ENCODE measurements around the gene SLC6A11.

The SLC6A11 gene

DNA sequence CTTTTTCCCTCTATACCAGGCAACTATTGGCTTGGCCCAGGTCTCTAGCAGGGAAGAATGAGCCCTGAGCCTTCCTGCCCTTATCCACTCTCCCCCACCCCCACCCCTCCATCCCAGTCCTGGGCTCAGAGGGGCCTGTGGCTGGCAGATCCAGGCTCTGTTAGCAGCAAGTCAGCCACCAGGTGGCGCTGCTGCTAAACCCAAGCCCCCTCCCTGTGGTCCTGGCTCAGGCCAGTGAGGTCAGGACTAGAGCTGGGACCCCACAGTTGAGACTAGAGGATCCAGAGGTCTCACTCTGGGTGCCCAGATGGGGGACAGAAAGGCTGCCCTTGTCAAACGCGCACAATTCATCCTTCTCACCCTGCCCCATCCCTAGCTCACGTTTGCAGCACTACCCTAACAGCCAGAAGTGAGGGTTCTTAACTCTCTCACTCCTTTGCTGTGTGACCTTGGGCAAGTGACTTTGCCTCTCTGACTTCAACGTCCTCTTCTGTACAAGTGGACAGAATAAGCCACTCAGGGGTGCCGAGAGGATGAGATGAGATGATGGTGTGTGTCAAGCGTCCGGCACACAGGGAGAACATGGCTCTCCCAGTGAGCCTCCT lies 129.8 kb downstream of the SLC6A11 start:
- Histone ChIP-seq H3K9ac (ENCODE audit: low read length) (no peak overlapping the region), H4K91ac (ENCODE audit: low read length) (no peak overlapping the region), H3K27me3 (ENCODE audit: control insufficient read depth in 1 of 2, insufficient read depth in 1 of 2, low read length in 2 of 2) (peaks cover 13 to 86% of the 10 kb centered on the region in 2 experiments), H3K23ac (ENCODE audit: low read length in 2 of 2) (no peak overlapping the region), H2BK5ac (ENCODE audit: low read depth, low read length, poor library complexity, severe bottlenecking) (no peak overlapping the region), H2BK12ac (ENCODE audit: low read length in 2 of 2) (no peak overlapping the region), H3K27ac (ENCODE audit: low read length, poor library complexity, severe bottlenecking) (no peak overlapping the region), H3K14ac (ENCODE audit: low read length in 2 of 2) (no peak overlapping the region), H3K4ac (ENCODE audit: low read depth in 1 of 2, low read length in 2 of 2) (no peak overlapping the region), H2AK5ac (ENCODE audit: low read length, severe bottlenecking) (no peak overlapping the region), H3K36me3 (ENCODE audit: control insufficient read depth in 1 of 2, insufficient read depth in 2 of 2, low read depth in 1 of 2, low read length in 2 of 2) (no peaks in the 10 kb centered on the region), H3K18ac (ENCODE audit: low read depth in 1 of 2, low read length in 2 of 2) (no peak overlapping the region), H3K4me3 (ENCODE audit: insufficient read depth in 1 of 2, low read depth in 1 of 2, low read length in 2 of 2) (no peak overlapping the region), H3K79me1 (replicated peaks; ENCODE audit: low read length, poor library complexity, severe bottlenecking) (no peaks in the 10 kb centered on the region), H2BK120ac (ENCODE audit: low read depth, low read length) (no peak overlapping the region), H2BK15ac (ENCODE audit: low read depth, poor library complexity, severe bottlenecking) (no peak overlapping the region), H3K9me3 (ENCODE audit: control insufficient read depth, low read length) (no peaks in the 10 kb centered on the region), H3K4me1 (ENCODE audit: control insufficient read depth, insufficient read depth, low read depth, low read length) (no peaks in the 10 kb centered on the region), H4K8ac (ENCODE audit: low read length) (no peak overlapping the region), H3K4me2 (ENCODE audit: low read length, poor library complexity, severe bottlenecking) (no peak overlapping the region), H2AFZ (ENCODE audit: low read depth, low read length) (no peak overlapping the region)
- peak; percentile 24 for DNase-seq
- WGBS, result 47% methylated on average over 8 of the region's 8 CpGs

DNA sequence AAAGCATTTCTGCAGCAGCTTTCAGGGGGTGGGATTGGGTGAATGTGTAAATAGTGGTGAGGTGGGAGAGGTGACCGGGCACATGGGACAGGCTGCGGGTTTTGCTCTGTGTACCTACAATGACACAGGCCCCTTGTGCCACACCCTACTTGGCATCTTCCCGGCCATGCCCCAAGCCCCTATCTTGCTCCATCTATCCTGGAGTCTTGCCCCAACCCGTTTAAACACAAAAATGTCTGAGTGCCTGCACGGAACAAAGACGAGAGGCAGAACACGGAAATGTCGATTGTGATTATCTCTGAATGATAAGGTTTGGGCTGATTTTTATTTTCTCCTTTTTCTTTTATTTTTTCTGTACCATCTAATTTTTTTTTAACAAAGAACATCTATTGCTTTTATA lies 130.5 kb downstream of the SLC6A11 start:
- WGBS, result 57% methylated on average over 2 of the region's 8 CpGs
- Histone ChIP-seq H3K14ac (ENCODE audit: low read length in 2 of 2) (no peak overlapping the region), H3K4me1 (ENCODE audit: control insufficient read depth, insufficient read depth, low read depth, low read length) (peaks cover under 1% of the 10 kb centered on the region), H2BK5ac (ENCODE audit: low read depth, low read length, poor library complexity, severe bottlenecking) (no peak overlapping the region), H3K23ac (ENCODE audit: low read length in 2 of 2) (no peak overlapping the region), H2BK120ac (ENCODE audit: low read depth, low read length) (no peak overlapping the region), H4K91ac (ENCODE audit: low read length) (no peak overlapping the region), H2AK5ac (ENCODE audit: low read length, severe bottlenecking) (no peak overlapping the region), H3K9ac (ENCODE audit: low read length) (no peak overlapping the region), H3K79me1 (replicated peaks; ENCODE audit: low read length, poor library complexity, severe bottlenecking) (no peaks in the 10 kb centered on the region), H4K8ac (ENCODE audit: low read length) (no peak overlapping the region), H3K27me3 (ENCODE audit: control insufficient read depth in 1 of 2, insufficient read depth in 1 of 2, low read length in 2 of 2) (peaks cover 13 to 86% of the 10 kb centered on the region in 2 experiments), H3K9me3 (ENCODE audit: control insufficient read depth, low read length) (no peaks in the 10 kb centered on the region), H3K4ac (ENCODE audit: low read depth in 1 of 2, low read length in 2 of 2) (no peak overlapping the region), H3K36me3 (ENCODE audit: control insufficient read depth in 1 of 2, insufficient read depth in 2 of 2, low read depth in 1 of 2, low read length in 2 of 2) (no peaks in the 10 kb centered on the region), H2BK12ac (ENCODE audit: low read length in 2 of 2) (no peak overlapping the region), H3K4me3 (ENCODE audit: insufficient read depth in 1 of 2, low read depth in 1 of 2, low read length in 2 of 2) (no peak overlapping the region), H3K4me2 (ENCODE audit: low read length, poor library complexity, severe bottlenecking) (no peak overlapping the region), H3K18ac (ENCODE audit: low read depth in 1 of 2, low read length in 2 of 2) (no peak overlapping the region), H3K27ac (ENCODE audit: low read length, poor library complexity, severe bottlenecking) (no peak overlapping the region), H2AFZ (ENCODE audit: low read depth, low read length) (no peak overlapping the region), H2BK15ac (ENCODE audit: low read depth, poor library complexity, severe bottlenecking) (no peak overlapping the region)
- DNase-seq, result no peak

DNA sequence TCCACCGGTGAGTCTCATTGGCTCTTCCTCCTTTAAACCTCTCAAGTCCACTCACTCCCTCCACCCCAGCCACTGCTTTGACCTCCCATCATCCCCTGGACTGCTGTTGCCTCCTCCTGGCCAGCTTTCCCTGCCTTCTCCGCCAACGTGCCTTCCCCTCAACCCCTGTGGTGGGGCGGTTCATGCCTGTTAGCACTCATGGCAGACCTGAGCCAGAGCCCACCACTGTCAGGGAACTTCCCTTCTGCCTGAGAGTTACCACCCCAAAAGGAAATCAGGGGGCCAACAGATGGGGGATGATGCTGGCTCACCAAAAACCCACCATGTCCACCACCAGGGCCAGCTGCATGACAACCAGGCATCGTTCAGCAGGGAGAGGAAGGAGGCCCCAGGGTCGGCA lies 132.3 kb downstream of the SLC6A11 start:
- Histone ChIP-seq H3K9me3 (ENCODE audit: control insufficient read depth, low read length) (no peaks in the 10 kb centered on the region), H3K4me3 (ENCODE audit: insufficient read depth in 1 of 2, low read depth in 1 of 2, low read length in 2 of 2) (no peak overlapping the region), H2BK15ac (ENCODE audit: low read depth, poor library complexity, severe bottlenecking) (no peak overlapping the region), H2BK5ac (ENCODE audit: low read depth, low read length, poor library complexity, severe bottlenecking) (no peak overlapping the region), H3K79me1 (replicated peaks; ENCODE audit: low read length, poor library complexity, severe bottlenecking) (no peaks in the 10 kb centered on the region), H3K23ac (ENCODE audit: low read length in 2 of 2) (no peak overlapping the region), H3K4ac (ENCODE audit: low read depth in 1 of 2, low read length in 2 of 2) (no peak overlapping the region), H3K27ac (ENCODE audit: low read length, poor library complexity, severe bottlenecking) (no peak overlapping the region), H4K91ac (ENCODE audit: low read length) (no peak overlapping the region), H4K8ac (ENCODE audit: low read length) (no peak overlapping the region), H3K36me3 (ENCODE audit: control insufficient read depth in 1 of 2, insufficient read depth in 2 of 2, low read depth in 1 of 2, low read length in 2 of 2) (no peaks in the 10 kb centered on the region), H3K18ac (ENCODE audit: low read depth in 1 of 2, low read length in 2 of 2) (no peak overlapping the region), H2BK12ac (ENCODE audit: low read length in 2 of 2) (no peak overlapping the region), H3K27me3 (ENCODE audit: control insufficient read depth in 1 of 2, insufficient read depth in 1 of 2, low read length in 2 of 2) (peaks cover 11 to 84% of the 10 kb centered on the region in 2 experiments), H3K4me1 (ENCODE audit: control insufficient read depth, insufficient read depth, low read depth, low read length) (peaks cover 4% of the 10 kb centered on the region), H3K14ac (ENCODE audit: low read length in 2 of 2) (no peak overlapping the region), H2AFZ (ENCODE audit: low read depth, low read length) (no peak overlapping the region), H2BK120ac (ENCODE audit: low read depth, low read length) (no peak overlapping the region), H3K4me2 (ENCODE audit: low read length, poor library complexity, severe bottlenecking) (no peak overlapping the region), H3K9ac (ENCODE audit: low read length) (no peak overlapping the region), H2AK5ac (ENCODE audit: low read length, severe bottlenecking) (no peak overlapping the region)
- WGBS, result 77% methylated on average over 6 of the region's 6 CpGs
- DNase-seq, result no peak

DNA sequence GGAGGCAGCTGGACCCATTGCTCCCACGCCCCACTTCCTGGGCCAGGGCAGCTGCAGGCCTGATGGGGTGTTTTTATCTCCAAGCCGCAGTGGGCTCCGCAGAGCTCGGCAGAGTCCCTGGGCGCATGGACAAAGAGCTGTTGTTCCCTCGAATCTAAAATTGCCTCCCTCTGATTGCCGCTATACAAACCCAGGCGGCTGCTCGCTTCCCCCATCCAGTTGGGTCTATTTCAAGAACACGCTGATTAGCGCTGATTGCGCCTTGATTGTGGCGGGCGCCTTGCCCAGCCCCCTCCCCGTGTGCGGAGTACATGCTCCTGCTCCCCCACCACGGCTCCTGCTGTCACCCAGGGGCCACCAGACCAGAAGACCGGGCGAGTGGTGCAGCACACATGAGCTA lies 133.2 kb downstream of the SLC6A11 start:
- no peak overlapping the region for H3K4me3 ChIP-seq (ENCODE audit: insufficient read depth in 1 of 2, low read depth in 1 of 2, low read length in 2 of 2)
- no peak overlapping the region for H2BK12ac ChIP-seq (ENCODE audit: low read length in 2 of 2)
- no peak overlapping the region for H2BK120ac ChIP-seq (ENCODE audit: low read depth, low read length)
- H3K9ac ChIP-seq (ENCODE audit: low read length), result no peak overlapping the region
- H4K8ac ChIP-seq (ENCODE audit: low read length), result no peak overlapping the region
- no peaks in the 10 kb centered on the region for H3K79me1 ChIP-seq (replicated peaks; ENCODE audit: low read length, poor library complexity, severe bottlenecking)
- no peak overlapping the region for H2AFZ ChIP-seq (ENCODE audit: low read depth, low read length)
- H2BK15ac ChIP-seq (ENCODE audit: low read depth, poor library complexity, severe bottlenecking), result no peak overlapping the region
- WGBS, result 84% methylated on average over 19 of the region's 19 CpGs
- no peak overlapping the region for H2AK5ac ChIP-seq (ENCODE audit: low read length, severe bottlenecking)
- H3K23ac ChIP-seq (ENCODE audit: low read length in 2 of 2), result no peak overlapping the region
- no peak overlapping the region for H4K91ac ChIP-seq (ENCODE audit: low read length)
- no peak overlapping the region for H3K18ac ChIP-seq (ENCODE audit: low read depth in 1 of 2, low read length in 2 of 2)
- no peak overlapping the region for H3K27ac ChIP-seq (ENCODE audit: low read length, poor library complexity, severe bottlenecking)
- no peak overlapping the region for H2BK5ac ChIP-seq (ENCODE audit: low read depth, low read length, poor library complexity, severe bottlenecking)
- H3K36me3 ChIP-seq (ENCODE audit: control insufficient read depth in 1 of 2, insufficient read depth in 2 of 2, low read depth in 1 of 2, low read length in 2 of 2), result no peaks in the 10 kb centered on the region
- H3K4me2 ChIP-seq (ENCODE audit: low read length, poor library complexity, severe bottlenecking), result no peak overlapping the region
- no peak for DNase-seq
- H3K14ac ChIP-seq (ENCODE audit: low read length in 2 of 2), result no peak overlapping the region
- no peaks in the 10 kb centered on the region for H3K9me3 ChIP-seq (ENCODE audit: control insufficient read depth, low read length)
- H3K4me1 ChIP-seq (ENCODE audit: control insufficient read depth, insufficient read depth, low read depth, low read length), result peaks cover 4% of the 10 kb centered on the region
- no peak overlapping the region for H3K4ac ChIP-seq (ENCODE audit: low read depth in 1 of 2, low read length in 2 of 2)
- peaks cover 11 to 84% of the 10 kb centered on the region in 2 experiments for H3K27me3 ChIP-seq (ENCODE audit: control insufficient read depth in 1 of 2, insufficient read depth in 1 of 2, low read length in 2 of 2)
